Bronchial epithelial cell (primary cell): ENCODE data around the gene ORC5. TPM values are rescaled to one million over a fixed set of nuclear protein-coding genes. Genes with fewer than 3 reads are reported as not detected.
A peak's percentile ranks its signal among the peaks of the same experiment; 100 is the strongest.

Experiments used
- DNase-seq: peaks from one replicate; pipeline ENCODE4 v3.0.0-alpha.2; 2010; ENCODE audit warnings: low read depth
- FAIRE-seq: peaks from 2 replicates; lab custom pipeline; 2011; peaks lifted over from hg19 to GRCh38; lab: Jason Lieb, UNC
- H3K27me3 ChIP-seq: 2 replicates; pipeline ENCODE4 v1.5.1; 2011; ENCODE audit warnings: low read length; ENCODE audit not compliant: control insufficient read depth, insufficient read depth
- H3K36me3 ChIP-seq: 2 replicates; pipeline ENCODE4 v1.5.1; 2011; ENCODE audit warnings: low read length; ENCODE audit not compliant: control insufficient read depth, insufficient read depth
- H3K4me3 ChIP-seq: 2 replicates; pipeline ENCODE4 v1.5.1; 2011; ENCODE audit warnings: mild to moderate bottlenecking, low read depth, low read length, control low read depth
- total RNA-seq: library from RNA; depleted of rRNA; stranded (reverse); fragments of >200 nt; gene quantifications from 2 replicates; pipeline ENCODE4 v1.2.1, GENCODE V29; 2014
- TF ChIP-seq, protein P1 (sequence below): IDR thresholded peaks from 2 replicates; pipeline ENCODE4 v1.5.1; 2011; ENCODE audit warnings: mild to moderate bottlenecking, moderate library complexity, low read length, control low read depth, inconsistent platforms; ENCODE audit not compliant: insufficient read depth, severe bottlenecking

The ORC5 gene
- total RNA-seq, 1 donor from 2014 or later = 25.0 TPM

DNA sequence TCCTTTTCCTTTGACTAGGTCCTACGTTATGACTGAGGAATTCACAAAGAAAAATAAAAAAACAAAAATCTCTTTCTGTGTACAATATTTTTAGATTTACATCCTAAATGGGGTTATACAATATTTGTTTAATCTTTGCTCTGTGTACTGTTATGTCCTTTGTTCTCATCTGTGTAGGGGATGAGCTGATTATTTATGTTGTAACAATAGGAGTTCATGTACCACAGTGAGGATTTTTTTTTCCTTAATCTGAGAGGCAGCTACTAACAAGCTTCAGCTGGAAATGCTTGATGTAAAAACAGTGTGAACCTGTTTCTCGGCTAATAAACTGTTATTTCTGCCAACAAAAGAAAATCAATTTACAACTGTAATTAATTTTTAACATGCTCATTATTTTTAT is 58.0 kb downstream of the ORC5 start:
- H3K27me3 ChIP-seq = no peaks in the 10 kb centered on the region
- H3K36me3 ChIP-seq = no peaks in the 10 kb centered on the region
- TF ChIP-seq, protein P1, sequence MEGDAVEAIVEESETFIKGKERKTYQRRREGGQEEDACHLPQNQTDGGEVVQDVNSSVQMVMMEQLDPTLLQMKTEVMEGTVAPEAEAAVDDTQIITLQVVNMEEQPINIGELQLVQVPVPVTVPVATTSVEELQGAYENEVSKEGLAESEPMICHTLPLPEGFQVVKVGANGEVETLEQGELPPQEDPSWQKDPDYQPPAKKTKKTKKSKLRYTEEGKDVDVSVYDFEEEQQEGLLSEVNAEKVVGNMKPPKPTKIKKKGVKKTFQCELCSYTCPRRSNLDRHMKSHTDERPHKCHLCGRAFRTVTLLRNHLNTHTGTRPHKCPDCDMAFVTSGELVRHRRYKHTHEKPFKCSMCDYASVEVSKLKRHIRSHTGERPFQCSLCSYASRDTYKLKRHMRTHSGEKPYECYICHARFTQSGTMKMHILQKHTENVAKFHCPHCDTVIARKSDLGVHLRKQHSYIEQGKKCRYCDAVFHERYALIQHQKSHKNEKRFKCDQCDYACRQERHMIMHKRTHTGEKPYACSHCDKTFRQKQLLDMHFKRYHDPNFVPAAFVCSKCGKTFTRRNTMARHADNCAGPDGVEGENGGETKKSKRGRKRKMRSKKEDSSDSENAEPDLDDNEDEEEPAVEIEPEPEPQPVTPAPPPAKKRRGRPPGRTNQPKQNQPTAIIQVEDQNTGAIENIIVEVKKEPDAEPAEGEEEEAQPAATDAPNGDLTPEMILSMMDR = no peak
- no peak overlapping the region for H3K4me3 ChIP-seq
- FAIRE-seq = no peak
- DNase-seq = no peak

DNA sequence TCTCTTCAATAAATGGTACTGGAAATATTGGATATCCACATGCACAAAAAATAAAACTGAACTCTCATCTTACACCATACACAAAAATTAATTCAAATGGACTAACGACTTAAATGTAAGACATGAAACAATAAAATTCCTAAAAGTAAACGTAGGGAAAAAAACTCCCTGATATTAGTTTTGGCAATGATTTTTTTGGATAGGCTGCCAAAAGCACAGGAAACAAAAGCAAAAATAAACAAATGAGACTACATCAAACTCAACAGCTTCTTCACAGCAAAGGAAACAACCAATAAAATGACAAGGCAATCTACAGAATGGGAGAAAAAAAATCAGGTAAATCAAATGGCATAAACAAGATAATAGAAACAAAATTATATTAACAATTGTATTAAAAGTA is 65.7 kb downstream of the ORC5 start:
- Histone ChIP-seq H3K4me3 (no peak overlapping the region), H3K27me3 (no peaks in the 10 kb centered on the region), H3K36me3 (peaks cover 2% of the 10 kb centered on the region)
- FAIRE-seq (no peak), DNase-seq (no peak)
- TF ChIP-seq, protein P1 = no peak

DNA sequence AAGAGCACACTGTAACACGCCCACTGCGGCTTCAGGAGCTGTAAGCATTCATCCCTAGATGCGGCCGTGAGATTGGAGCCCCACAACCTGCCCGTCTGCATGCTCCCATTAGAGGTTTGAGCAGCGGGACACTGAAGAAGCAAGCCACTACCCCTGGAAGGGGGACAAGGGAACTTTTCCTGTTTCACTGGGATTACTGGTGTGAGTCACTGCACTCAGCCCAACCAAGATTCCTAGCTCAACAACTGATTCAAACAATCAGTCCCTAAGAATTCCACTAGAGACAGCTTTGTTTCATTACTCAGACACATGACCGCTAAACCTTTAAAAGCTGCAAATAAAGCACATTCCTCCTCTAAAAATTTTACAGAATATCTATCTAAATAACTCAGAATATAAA is 69.8 kb downstream of the ORC5 start:
- Histone ChIP-seq H3K36me3 (peaks cover 3% of the 10 kb centered on the region), H3K27me3 (no peaks in the 10 kb centered on the region), H3K4me3 (no peak overlapping the region)
- DNase-seq (peak; percentile 41), FAIRE-seq (no peak)
- TF ChIP-seq, protein P1 = no peak

DNA sequence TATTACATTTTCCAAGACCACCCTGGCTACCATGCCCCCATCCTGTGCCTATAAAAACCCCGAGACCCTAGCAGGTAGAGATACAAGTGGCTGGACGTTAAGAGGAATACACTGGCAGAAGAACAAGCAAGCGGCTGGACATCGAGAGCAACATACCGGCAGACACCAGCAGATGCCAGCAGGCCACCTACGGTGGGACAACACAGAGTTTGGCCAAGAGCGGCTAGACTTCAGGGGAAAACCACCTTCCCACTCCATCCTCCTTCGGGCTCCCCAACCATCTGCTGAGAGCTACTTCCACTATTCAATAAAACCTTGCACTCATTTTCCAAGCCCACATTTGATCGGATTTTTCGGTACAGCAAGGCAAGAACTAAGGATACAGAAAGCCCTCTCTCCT is 70.3 kb downstream of the ORC5 start:
- TF ChIP-seq, protein P1 = no peak
- no peaks in the 10 kb centered on the region for H3K27me3 ChIP-seq
- H3K4me3 ChIP-seq = no peak overlapping the region
- peaks cover 3% of the 10 kb centered on the region for H3K36me3 ChIP-seq
- no peak for DNase-seq
- FAIRE-seq = no peak

DNA sequence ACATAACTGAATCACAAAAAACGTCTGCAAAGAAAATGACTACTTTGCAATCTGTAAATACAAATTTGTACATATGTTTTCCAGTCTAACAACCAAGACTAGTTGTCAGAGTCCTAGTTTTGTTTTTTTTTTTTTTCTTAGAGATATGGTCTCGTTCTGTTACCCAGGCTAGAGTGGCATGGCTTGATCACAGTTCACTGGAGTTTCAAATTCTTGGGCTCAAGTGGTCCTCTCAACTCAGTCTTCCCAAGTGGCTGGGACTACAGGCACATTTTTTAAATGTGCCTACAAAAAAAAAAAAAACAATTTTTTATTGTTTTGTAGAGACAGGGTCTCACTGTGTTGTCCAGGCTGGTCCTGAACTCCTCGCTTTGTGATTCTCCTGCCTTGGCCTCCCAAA is 70.8 kb downstream of the ORC5 start:
- FAIRE-seq (no peak), DNase-seq (no peak)
- TF ChIP-seq, protein P1 = no peak
- Histone ChIP-seq H3K36me3 (peaks cover 3% of the 10 kb centered on the region), H3K27me3 (no peaks in the 10 kb centered on the region), H3K4me3 (no peak overlapping the region)

DNA sequence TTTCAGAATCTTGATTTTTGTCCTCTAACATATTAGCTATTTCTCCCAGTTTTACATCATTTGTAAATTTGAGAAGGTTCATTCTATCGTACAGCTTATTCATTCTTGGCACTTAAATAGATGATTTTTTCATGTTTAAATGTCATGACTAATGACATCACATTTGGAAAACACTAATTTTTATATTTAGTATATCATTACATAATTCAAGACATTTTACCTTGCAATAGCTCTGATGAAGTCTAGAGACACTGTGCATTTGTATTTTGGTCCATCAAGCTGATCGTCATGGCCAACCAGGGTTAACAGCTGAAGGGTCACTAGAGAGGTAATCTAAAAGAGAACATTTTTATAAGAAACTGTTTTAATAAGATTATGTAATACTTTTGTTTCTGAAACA is 71.3 kb downstream of the ORC5 start:
- no peaks in the 10 kb centered on the region for H3K27me3 ChIP-seq
- no peak for FAIRE-seq
- H3K4me3 ChIP-seq = no peak overlapping the region
- TF ChIP-seq, protein P1 = no peak
- DNase-seq = no peak
- H3K36me3 ChIP-seq = peaks cover 3% of the 10 kb centered on the region
